GM12878 (cell line): ENCODE data around the gene ZSCAN4.

Source experiments
- CTCF ChIP-seq, 3 experiments: IDR thresholded peaks in 2 of 3; conservative IDR thresholded peaks in 1 of 3; 2 replicates each; pipeline ENCODE4 v1.5.1; 2011; ENCODE audit warnings: low read depth in 3 of 3, low read length in 3 of 3, mild to moderate bottlenecking in 3 of 3, control low read depth in 2 of 3, moderate library complexity in 2 of 3, inconsistent platforms in 1 of 3, mixed read lengths in 1 of 3; ENCODE audit not compliant: control insufficient read depth in 2 of 3, insufficient read depth in 1 of 3; ENCODE audit errors: extremely low read depth in 1 of 3
- HDAC2 ChIP-seq: fragments of 200-600 bp; sonication (generic); IDR thresholded peaks from 2 replicates; pipeline ENCODE4 v1.6.1; 2017
- HDGF ChIP-seq: fragments of 450-650 bp; IDR thresholded peaks from 2 replicates; pipeline ENCODE4 v1.6.1; 2016; ENCODE audit warnings: antibody characterized with exemption
- TARDBP ChIP-seq: IDR thresholded peaks from 2 replicates; pipeline ENCODE4 v1.6.1; 2016; ENCODE audit warnings: borderline replicate concordance
- TF ChIP-seq, protein P1 (sequence below): fragments of 450-650 bp; IDR thresholded peaks from 2 replicates; pipeline ENCODE4 v1.6.1; 2017; ENCODE audit warnings: mild to moderate bottlenecking

- TF ChIP-seq, protein P1, sequence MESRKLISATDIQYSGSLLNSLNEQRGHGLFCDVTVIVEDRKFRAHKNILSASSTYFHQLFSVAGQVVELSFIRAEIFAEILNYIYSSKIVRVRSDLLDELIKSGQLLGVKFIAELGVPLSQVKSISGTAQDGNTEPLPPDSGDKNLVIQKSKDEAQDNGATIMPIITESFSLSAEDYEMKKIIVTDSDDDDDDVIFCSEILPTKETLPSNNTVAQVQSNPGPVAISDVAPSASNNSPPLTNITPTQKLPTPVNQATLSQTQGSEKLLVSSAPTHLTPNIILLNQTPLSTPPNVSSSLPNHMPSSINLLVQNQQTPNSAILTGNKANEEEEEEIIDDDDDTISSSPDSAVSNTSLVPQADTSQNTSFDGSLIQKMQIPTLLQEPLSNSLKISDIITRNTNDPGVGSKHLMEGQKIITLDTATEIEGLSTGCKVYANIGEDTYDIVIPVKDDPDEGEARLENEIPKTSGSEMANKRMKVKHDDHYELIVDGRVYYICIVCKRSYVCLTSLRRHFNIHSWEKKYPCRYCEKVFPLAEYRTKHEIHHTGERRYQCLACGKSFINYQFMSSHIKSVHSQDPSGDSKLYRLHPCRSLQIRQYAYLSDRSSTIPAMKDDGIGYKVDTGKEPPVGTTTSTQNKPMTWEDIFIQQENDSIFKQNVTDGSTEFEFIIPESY: no peak
- TF ChIP-seq TARDBP: no peak
- no peak for TF ChIP-seq HDGF
- no peak for TF ChIP-seq HDAC2
- no peak for TF ChIP-seq CTCF (IDR thresholded peaks at IDR 0.05 in 2 of 3, conservative IDR thresholded peaks at IDR 0.05 in 1 of 3; ENCODE audit: control insufficient read depth in 2 of 3, extremely low read depth in 1 of 3, insufficient read depth in 1 of 3, low read depth in 3 of 3, low read length in 3 of 3)
Observed at GRCh38 chr19:57633832-57634131, 35.0 kb upstream of the ZSCAN4 start.
